Measurements from ENCODE around the gene ARHGAP15.

Gene ARHGAP15

GRCh38 chr2:143382573-143382972, 253.4 kb downstream of the ARHGAP15 start:
- H3K27ac ChIP-seq, result no peak overlapping the region
- TF ChIP-seq, protein P1, sequence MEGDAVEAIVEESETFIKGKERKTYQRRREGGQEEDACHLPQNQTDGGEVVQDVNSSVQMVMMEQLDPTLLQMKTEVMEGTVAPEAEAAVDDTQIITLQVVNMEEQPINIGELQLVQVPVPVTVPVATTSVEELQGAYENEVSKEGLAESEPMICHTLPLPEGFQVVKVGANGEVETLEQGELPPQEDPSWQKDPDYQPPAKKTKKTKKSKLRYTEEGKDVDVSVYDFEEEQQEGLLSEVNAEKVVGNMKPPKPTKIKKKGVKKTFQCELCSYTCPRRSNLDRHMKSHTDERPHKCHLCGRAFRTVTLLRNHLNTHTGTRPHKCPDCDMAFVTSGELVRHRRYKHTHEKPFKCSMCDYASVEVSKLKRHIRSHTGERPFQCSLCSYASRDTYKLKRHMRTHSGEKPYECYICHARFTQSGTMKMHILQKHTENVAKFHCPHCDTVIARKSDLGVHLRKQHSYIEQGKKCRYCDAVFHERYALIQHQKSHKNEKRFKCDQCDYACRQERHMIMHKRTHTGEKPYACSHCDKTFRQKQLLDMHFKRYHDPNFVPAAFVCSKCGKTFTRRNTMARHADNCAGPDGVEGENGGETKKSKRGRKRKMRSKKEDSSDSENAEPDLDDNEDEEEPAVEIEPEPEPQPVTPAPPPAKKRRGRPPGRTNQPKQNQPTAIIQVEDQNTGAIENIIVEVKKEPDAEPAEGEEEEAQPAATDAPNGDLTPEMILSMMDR (conservative IDR thresholded peaks at IDR 0.05), result no peak

- H3K27ac ChIP-seq, result no peak overlapping the region
- TF ChIP-seq, protein P1 (conservative IDR thresholded peaks at IDR 0.05), result no peak
Observed at GRCh38 chr2:143383016-143383415, 253.8 kb downstream of the ARHGAP15 start.

- no peak overlapping the region for H3K27ac ChIP-seq
- TF ChIP-seq, protein P1 (conservative IDR thresholded peaks at IDR 0.05), result no peak
Observed at GRCh38 chr2:143384111-143384510, 254.9 kb downstream of the ARHGAP15 start.

- TF ChIP-seq, protein P1 (conservative IDR thresholded peaks at IDR 0.05), result no peak
- no peak overlapping the region for H3K27ac ChIP-seq
Observed at GRCh38 chr2:143390171-143390570, 261.0 kb downstream of the ARHGAP15 start.

GRCh38 chr2:143392358-143392757, 263.1 kb downstream of the ARHGAP15 start:
- TF ChIP-seq, protein P1 (conservative IDR thresholded peaks at IDR 0.05), result no peak

GRCh38 chr2:143394062-143394461, 264.8 kb downstream of the ARHGAP15 start:
- no peak overlapping the region for H3K27ac ChIP-seq
- TF ChIP-seq, protein P1 (conservative IDR thresholded peaks at IDR 0.05), result no peak

More at GRCh38 chr2:143392358-143392757, 263.1 kb downstream of the ARHGAP15 start:
- no peak overlapping the region for H3K27ac ChIP-seq

DNA sequence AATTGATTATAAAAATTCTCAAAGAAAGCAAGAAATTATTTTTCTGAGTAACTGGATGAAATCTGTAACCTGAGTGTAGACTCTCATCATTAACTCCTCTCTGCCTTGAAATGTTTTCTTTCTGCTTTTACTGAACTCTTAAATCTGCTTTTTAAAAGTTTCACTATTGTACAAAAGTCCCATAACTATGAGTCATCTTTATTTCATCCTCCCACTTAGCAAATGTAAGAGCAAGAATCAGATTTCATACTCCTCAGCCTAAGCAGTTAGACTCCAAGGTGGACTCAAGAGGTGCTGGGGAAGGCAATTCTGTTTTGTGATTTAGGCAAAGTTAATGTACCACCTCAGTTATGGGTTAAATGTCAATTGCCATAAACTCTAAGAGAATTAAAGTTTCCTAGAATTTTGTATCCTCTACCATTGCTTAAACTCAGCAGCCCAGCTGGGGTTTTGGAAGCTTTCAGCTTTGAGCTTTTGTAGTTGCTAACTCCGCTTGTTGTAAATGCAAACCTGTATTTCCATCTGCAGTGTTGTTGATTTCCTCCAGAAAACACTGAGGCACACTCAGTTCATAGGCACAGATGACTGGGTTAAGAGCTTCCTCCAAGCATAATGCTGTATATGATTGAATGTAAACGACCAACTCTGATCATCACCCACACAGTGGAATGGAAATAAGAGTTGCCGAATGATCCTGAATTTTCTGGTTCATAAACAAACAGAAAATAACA, 268.8 kb downstream of the ARHGAP15 start:
- TF ChIP-seq, protein P1 (conservative IDR thresholded peaks at IDR 0.05), result no peak
- H3K27ac ChIP-seq, result no peak overlapping the region
